ENCODE data around the gene WNK2.

DNA sequence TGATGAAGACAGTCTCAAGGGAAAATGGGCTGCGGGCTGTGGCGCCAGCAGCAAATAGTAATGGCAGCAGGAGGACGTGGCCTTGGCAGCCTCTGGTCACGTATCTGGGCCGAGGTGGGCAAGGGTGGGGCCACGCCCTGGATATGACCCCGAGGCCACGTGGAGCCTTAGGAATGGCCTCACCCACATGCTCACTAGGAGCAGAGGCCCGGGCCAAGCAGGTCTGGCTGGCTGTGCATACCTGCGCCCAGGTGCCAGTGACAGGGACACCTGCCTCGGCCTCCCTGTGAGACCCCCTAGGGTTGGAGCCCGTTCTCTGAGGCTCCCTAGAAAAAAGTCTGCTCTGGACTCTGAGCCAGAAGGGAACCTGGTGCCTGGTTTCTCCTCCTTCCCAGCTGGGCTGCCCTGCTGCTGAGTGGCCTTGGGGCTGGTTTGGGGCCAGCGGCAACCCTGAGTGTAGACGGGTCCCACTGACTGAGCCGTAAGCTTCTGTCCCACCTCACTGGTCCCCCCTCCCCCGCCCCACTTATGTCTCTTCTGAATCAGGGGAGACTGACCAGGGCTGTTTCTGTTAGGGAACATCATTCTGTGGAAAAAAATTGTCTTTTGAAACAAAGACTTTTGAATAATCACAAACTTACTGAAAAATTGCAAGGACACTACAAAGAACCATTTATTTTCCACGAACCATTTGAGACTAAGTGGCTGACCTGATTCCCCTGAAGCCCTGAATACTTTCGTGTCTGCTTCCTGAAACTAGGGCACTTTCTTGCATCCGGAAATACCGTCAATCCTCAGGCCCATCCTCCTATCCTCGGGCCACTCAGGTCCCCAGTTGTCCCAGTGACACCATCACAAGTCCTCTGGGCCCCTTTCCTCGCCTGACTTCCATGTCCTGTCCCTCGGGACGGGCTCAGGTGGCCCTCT is 60.8 kb downstream of the WNK2 start:
- TF ChIP-seq, protein P1, sequence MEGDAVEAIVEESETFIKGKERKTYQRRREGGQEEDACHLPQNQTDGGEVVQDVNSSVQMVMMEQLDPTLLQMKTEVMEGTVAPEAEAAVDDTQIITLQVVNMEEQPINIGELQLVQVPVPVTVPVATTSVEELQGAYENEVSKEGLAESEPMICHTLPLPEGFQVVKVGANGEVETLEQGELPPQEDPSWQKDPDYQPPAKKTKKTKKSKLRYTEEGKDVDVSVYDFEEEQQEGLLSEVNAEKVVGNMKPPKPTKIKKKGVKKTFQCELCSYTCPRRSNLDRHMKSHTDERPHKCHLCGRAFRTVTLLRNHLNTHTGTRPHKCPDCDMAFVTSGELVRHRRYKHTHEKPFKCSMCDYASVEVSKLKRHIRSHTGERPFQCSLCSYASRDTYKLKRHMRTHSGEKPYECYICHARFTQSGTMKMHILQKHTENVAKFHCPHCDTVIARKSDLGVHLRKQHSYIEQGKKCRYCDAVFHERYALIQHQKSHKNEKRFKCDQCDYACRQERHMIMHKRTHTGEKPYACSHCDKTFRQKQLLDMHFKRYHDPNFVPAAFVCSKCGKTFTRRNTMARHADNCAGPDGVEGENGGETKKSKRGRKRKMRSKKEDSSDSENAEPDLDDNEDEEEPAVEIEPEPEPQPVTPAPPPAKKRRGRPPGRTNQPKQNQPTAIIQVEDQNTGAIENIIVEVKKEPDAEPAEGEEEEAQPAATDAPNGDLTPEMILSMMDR (IDR thresholded peaks at IDR 0.05; ENCODE audit: low read depth, low read length), result no peak
- TF ChIP-seq, protein P2, sequence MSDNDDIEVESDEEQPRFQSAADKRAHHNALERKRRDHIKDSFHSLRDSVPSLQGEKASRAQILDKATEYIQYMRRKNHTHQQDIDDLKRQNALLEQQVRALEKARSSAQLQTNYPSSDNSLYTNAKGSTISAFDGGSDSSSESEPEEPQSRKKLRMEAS (IDR thresholded peaks at IDR 0.05; ENCODE audit: low read depth, low read length), result no peak
- TF ChIP-seq POLR2A (IDR thresholded peaks at IDR 0.05; ENCODE audit: extremely low read depth, insufficient read length), result no peak
